GM23248 (cell line): ENCODE measurements around the gene NR1D2. TPM values are rescaled to one million over a fixed set of nuclear protein-coding genes. Genes with fewer than 3 reads are reported as not detected.

Source experiments
- DNase-seq: peaks from one replicate; pipeline ENCODE4 v3.0.0-alpha.2; 2015
- H2AFZ ChIP-seq: fragments of 200-600 bp; sonication (generic); 2 replicates; pipeline ENCODE4 v1.6.1; 2016; ENCODE audit warnings: antibody characterized with exemption
- H3F3A ChIP-seq: fragments of 200-600 bp; sonication (generic); 2 replicates; pipeline ENCODE4 v1.6.1; 2016; ENCODE audit warnings: mild to moderate bottlenecking, antibody characterized with exemption, mixed run types; ENCODE audit not compliant: insufficient read depth
- H3K27ac ChIP-seq: fragments of 200-600 bp; sonication (generic); 2 replicates; pipeline ENCODE4 v1.5.1; 2016; ENCODE audit warnings: mild to moderate bottlenecking
- H3K27me3 ChIP-seq: fragments of 200-600 bp; sonication (generic); replicated peaks from 2 replicates; pipeline ENCODE4 v1.6.1; 2016; ENCODE audit warnings: mild to moderate bottlenecking; ENCODE audit not compliant: insufficient read depth
- H3K36me3 ChIP-seq: fragments of 200-600 bp; sonication (generic); 2 replicates; pipeline ENCODE4 v1.6.1; 2016; ENCODE audit warnings: low read depth, mild to moderate bottlenecking
- H3K4me1 ChIP-seq: fragments of 200-600 bp; sonication (generic); 2 replicates; pipeline ENCODE4 v1.6.1; 2016; ENCODE audit warnings: mild to moderate bottlenecking; ENCODE audit not compliant: insufficient read depth
- H3K4me2 ChIP-seq: fragments of 200-600 bp; sonication (generic); one replicate; pipeline ENCODE4 v1.6.1; 2016; ENCODE audit warnings: mild to moderate bottlenecking; ENCODE audit not compliant: unreplicated experiment
- H3K4me3 ChIP-seq: fragments of 200-600 bp; sonication (generic); 2 replicates; pipeline ENCODE4 v1.5.1; 2016; ENCODE audit warnings: mild to moderate bottlenecking
- H3K79me2 ChIP-seq: fragments of 200-600 bp; sonication (generic); 2 replicates; pipeline ENCODE4 v1.6.1; 2016; ENCODE audit warnings: mild to moderate bottlenecking; ENCODE audit not compliant: insufficient read depth
- H3K9ac ChIP-seq: fragments of 200-600 bp; sonication (generic); 2 replicates; pipeline ENCODE4 v1.6.1; 2016; ENCODE audit warnings: mild to moderate bottlenecking
- H3K9me2 ChIP-seq: fragments of 200-600 bp; sonication (generic); 2 replicates; pipeline ENCODE4 v1.6.1; 2016; ENCODE audit warnings: mixed run types, mild to moderate bottlenecking, moderate library complexity; ENCODE audit not compliant: insufficient read depth
- H3K9me3 ChIP-seq: fragments of 200-600 bp; sonication (generic); one replicate; pipeline ENCODE4 v1.6.1; 2017; ENCODE audit warnings: low read depth
- H4K20me1 ChIP-seq: fragments of 200-600 bp; sonication (generic); 2 replicates; pipeline ENCODE4 v1.6.0; 2016; ENCODE audit not compliant: insufficient read depth
- EZH2 ChIP-seq: fragments of 200-600 bp; sonication (generic); IDR thresholded peaks from 2 replicates; pipeline ENCODE4 v1.6.1; 2018; ENCODE audit warnings: antibody characterized with exemption, mild to moderate bottlenecking; ENCODE audit not compliant: insufficient read depth, poor library complexity, severe bottlenecking
- EZH2phosphoT487 ChIP-seq: fragments of 200-600 bp; sonication (generic); IDR thresholded peaks from 2 replicates; pipeline ENCODE4 v1.6.1; 2018; ENCODE audit warnings: antibody characterized with exemption, moderate library complexity, mild to moderate bottlenecking, low read depth; ENCODE audit not compliant: insufficient read depth
- WGBS, 2 experiments: methylation state at CpG; one replicate each; pipeline ENCODE4 v1.1.6; 2015 to 2017; ENCODE audit warnings: low lambda C conversion rate in 2 of 2, low coverage in 1 of 2; ENCODE audit errors: missing lambda C conversion rate in 2 of 2; 5-methylcytosine and 5-hydroxymethylcytosine counted together
- in situ Hi-C: fragments of 300-500 bp; cut with MboI; formaldehyde crosslinking; loops from 2 replicates; pipeline ENCODE4 v1.15.0; 2020
- polyA plus RNA-seq: library from polyadenylated mRNA; unstranded; fragments of >200 nt; fragmentation: Nextera tagmentation; extraction: Ambion mirVana; gene quantifications from 2 replicates; pipeline ENCODE4 v1.2.1, GENCODE V29; 2016
- total RNA-seq: library from RNA; depleted of rRNA; stranded (reverse); fragments of >200 nt; shearing (Covaris generic); gene quantifications from 2 replicates; pipeline ENCODE4 v1.2.3, GENCODE V29; 2014

NR1D2 gene
- total and polyA plus RNA-seq, 2 experiments from 2014 or later: 7.8 to 13.0 TPM

- no peak overlapping the region for H3K9ac ChIP-seq
- in situ Hi-C loops: no loop called here
- no peak for DNase-seq
- H3K4me2 ChIP-seq: no peak overlapping the region
- 90 to 93% methylated on average over 7 of the region's 7 CpGs for WGBS, 2 experiments
- peaks cover 12% of the 10 kb centered on the region for H3K4me1 ChIP-seq
- H3K9me2 ChIP-seq: no peaks in the 10 kb centered on the region
- H3F3A ChIP-seq: no peaks in the 10 kb centered on the region
- H3K27ac ChIP-seq: no peak overlapping the region
- H3K27me3 ChIP-seq: no peaks in the 10 kb centered on the region
- H3K36me3 ChIP-seq: peaks cover 7% of the 10 kb centered on the region
- no peaks in the 10 kb centered on the region for H4K20me1 ChIP-seq
- no peaks in the 10 kb centered on the region for H3K9me3 ChIP-seq
- no peak overlapping the region for H2AFZ ChIP-seq
- TF ChIP-seq EZH2phosphoT487 (no peak), EZH2 (no peak)
- no peak overlapping the region for H3K4me3 ChIP-seq
- H3K79me2 ChIP-seq: no peaks in the 10 kb centered on the region
Observed at GRCh38 chr3:23981136-23981535, 36.0 kb downstream of the NR1D2 start.

- Histone ChIP-seq H3K9ac (no peak overlapping the region), H3K4me2 (no peak overlapping the region), H3F3A (no peaks in the 10 kb centered on the region), H3K27ac (no peak overlapping the region), H4K20me1 (no peaks in the 10 kb centered on the region), H3K9me2 (no peaks in the 10 kb centered on the region), H3K9me3 (no peaks in the 10 kb centered on the region), H3K4me3 (no peak overlapping the region), H3K4me1 (peaks cover 12% of the 10 kb centered on the region), H3K36me3 (peaks cover 6% of the 10 kb centered on the region), H3K79me2 (no peaks in the 10 kb centered on the region), H2AFZ (no peak overlapping the region), H3K27me3 (no peaks in the 10 kb centered on the region)
- TF ChIP-seq EZH2 (no peak), EZH2phosphoT487 (no peak)
- DNase-seq: no peak
- WGBS, 2 experiments: 86 to 93% methylated on average over 5 of the region's 5 CpGs
- in situ Hi-C loops: no loop called here
Observed at GRCh38 chr3:23981955-23982354, 36.9 kb downstream of the NR1D2 start.

- Histone ChIP-seq H3K9me2 (no peaks in the 10 kb centered on the region), H3K9ac (no peak overlapping the region), H3K4me3 (no peak overlapping the region), H3K4me1 (0 out of 2 replicates have a peak, but pooled peaks cover under 1% of the 10 kb centered on the region), H3K36me3 (no peaks in the 10 kb centered on the region), H3K9me3 (no peaks in the 10 kb centered on the region), H2AFZ (no peak overlapping the region), H3K27ac (no peak overlapping the region), H3K4me2 (no peak overlapping the region), H3K27me3 (no peaks in the 10 kb centered on the region), H4K20me1 (no peaks in the 10 kb centered on the region), H3K79me2 (no peaks in the 10 kb centered on the region), H3F3A (no peaks in the 10 kb centered on the region)
- no peak for DNase-seq
- 98 to 100% methylated on average over 3 of the region's 3 CpGs for WGBS, 2 experiments
- no peak for TF ChIP-seq EZH2phosphoT487
- TF ChIP-seq EZH2: no peak
- in situ Hi-C loops: no loop called here
Observed at GRCh38 chr3:23984934-23985333, 39.8 kb downstream of the NR1D2 start.

GRCh38 chr3:23985747-23986544, 40.9 kb downstream of the NR1D2 start:
- Histone ChIP-seq H3K4me2 (no peak overlapping the region), H3K4me3 (no peak overlapping the region), H3K9me3 (no peaks in the 10 kb centered on the region), H3K79me2 (no peaks in the 10 kb centered on the region), H3K36me3 (no peaks in the 10 kb centered on the region), H3K27ac (no peak overlapping the region), H2AFZ (no peak overlapping the region), H4K20me1 (no peaks in the 10 kb centered on the region), H3K27me3 (no peaks in the 10 kb centered on the region), H3K9me2 (no peaks in the 10 kb centered on the region), H3K9ac (no peak overlapping the region), H3K4me1 (no peaks in the 10 kb centered on the region), H3F3A (no peaks in the 10 kb centered on the region)
- TF ChIP-seq EZH2 (no peak), EZH2phosphoT487 (no peak)
- in situ Hi-C loops: no loop called here
- 48 to 76% methylated on average over 1 of the region's 1 CpG for WGBS, 2 experiments
- DNase-seq: no peak
